Cardiac fibroblast (primary cell): Measurements from ENCODE around the gene WIZ.

ENCODE experiments used
- DNase-seq, 2 donors: peaks; one replicate each; pipeline versions ENCODE4 v3.0.0 to v3.0.0-alpha.2; 2010; ENCODE audit warnings: low read depth in 2 of 2
- H3K4me3 ChIP-seq, 2 donors: replicated peaks in 1 of 2; 1 replicate in 1 of 2; 2 replicates in 1 of 2; pipeline ENCODE4 v1.5.1; 2011; ENCODE audit warnings: low read depth in 2 of 2, low read length in 2 of 2, mild to moderate bottlenecking in 2 of 2, moderate library complexity in 1 of 2
- TF ChIP-seq, protein P1 (sequence below): IDR thresholded peaks from one replicate; pipeline ENCODE4 v1.5.1; 2011; ENCODE audit warnings: low read depth, mild to moderate bottlenecking, low read length, inconsistent platforms

Gene WIZ

DNA sequence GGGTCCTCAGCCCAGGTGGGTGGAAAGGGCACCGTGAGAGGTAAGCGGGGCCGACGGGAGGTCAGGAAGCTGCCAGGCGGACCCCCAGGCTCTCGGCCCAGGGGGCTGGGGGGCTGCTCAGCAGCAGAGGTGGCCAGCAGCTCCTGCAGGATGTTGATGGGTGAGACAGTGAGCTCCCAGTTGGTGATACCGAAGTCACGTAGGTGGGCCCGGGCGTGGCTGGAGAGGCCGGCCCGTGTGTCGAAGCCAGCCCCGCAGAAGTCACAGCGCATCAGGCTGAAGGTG lies 13.0 kb downstream of the WIZ start:
- H3K4me3 ChIP-seq, result no peak overlapping the region
- no peak for DNase-seq
- TF ChIP-seq, protein P1, sequence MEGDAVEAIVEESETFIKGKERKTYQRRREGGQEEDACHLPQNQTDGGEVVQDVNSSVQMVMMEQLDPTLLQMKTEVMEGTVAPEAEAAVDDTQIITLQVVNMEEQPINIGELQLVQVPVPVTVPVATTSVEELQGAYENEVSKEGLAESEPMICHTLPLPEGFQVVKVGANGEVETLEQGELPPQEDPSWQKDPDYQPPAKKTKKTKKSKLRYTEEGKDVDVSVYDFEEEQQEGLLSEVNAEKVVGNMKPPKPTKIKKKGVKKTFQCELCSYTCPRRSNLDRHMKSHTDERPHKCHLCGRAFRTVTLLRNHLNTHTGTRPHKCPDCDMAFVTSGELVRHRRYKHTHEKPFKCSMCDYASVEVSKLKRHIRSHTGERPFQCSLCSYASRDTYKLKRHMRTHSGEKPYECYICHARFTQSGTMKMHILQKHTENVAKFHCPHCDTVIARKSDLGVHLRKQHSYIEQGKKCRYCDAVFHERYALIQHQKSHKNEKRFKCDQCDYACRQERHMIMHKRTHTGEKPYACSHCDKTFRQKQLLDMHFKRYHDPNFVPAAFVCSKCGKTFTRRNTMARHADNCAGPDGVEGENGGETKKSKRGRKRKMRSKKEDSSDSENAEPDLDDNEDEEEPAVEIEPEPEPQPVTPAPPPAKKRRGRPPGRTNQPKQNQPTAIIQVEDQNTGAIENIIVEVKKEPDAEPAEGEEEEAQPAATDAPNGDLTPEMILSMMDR, result no peak

DNA sequence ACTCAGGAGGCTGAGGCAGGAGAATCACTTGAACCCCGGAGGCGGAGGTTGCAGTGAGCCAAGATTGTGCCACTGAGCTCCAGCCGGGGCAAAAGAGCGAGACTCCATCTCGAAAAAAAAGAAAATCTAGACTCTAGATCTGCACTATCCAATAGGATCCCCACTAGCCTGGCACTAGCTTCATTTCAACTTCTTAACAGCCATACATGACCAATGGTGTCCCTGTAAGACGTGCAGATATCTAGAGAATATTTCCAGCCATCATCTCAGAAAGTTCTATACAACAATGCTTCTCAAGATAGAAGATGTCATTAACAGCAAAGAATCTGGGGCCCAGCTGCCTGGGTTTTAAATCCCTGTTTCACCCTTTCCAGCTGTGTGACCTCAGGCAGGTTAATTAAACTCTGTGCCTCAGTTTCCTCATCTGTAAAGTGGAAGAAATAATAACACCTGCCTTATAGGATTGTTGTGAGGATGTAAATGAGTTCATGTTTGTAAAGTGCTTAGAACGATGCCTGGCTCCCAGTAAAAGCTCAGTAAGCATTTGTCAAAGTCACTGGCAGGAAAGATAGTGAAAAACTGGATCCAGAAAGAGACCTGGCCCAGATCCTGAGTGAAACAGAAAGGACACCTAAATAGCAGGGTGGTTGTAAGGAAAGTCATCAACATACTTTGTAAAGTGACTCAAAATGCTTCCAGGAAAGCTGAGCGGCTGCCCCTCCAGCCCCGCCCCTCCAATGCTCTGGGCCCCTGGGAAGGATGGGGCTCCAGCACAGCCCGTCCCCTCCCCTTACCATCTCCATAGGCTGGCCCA lies 13.5 kb downstream of the WIZ start:
- no peak overlapping the region for H3K4me3 ChIP-seq
- TF ChIP-seq, protein P1, result no peak
- DNase-seq, result no peak

DNA sequence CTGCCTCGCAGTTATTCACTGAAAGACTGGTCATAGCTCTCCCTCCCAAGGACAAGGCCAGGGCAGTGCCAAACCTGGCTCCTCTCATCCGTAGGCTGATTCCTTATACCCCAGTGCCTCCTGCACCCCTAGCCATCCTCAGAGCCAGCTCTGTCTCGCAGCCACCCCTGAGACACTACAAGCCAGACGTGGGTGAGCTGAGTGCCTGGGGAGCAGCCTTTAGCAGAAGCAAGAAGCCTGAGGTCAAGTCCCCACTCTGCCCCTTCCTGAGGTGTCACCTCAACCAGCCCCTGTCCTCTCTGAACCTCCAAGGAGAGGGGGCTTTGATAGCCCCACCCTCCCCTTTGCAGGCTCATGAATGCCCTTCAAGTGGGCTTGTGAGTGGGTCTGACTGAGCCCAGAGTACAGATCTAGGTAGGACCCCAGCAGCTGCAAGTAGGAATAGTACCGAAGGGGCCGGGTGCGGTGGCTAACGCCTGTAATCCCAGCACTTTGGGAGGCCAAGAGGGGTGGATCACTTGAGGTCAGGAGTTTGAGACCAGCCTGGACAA lies 16.2 kb downstream of the WIZ start:
- DNase-seq, result no peak
- peak overlapping the region; percentile 70 to 89 for H3K4me3 ChIP-seq
- TF ChIP-seq, protein P1, result no peak

DNA sequence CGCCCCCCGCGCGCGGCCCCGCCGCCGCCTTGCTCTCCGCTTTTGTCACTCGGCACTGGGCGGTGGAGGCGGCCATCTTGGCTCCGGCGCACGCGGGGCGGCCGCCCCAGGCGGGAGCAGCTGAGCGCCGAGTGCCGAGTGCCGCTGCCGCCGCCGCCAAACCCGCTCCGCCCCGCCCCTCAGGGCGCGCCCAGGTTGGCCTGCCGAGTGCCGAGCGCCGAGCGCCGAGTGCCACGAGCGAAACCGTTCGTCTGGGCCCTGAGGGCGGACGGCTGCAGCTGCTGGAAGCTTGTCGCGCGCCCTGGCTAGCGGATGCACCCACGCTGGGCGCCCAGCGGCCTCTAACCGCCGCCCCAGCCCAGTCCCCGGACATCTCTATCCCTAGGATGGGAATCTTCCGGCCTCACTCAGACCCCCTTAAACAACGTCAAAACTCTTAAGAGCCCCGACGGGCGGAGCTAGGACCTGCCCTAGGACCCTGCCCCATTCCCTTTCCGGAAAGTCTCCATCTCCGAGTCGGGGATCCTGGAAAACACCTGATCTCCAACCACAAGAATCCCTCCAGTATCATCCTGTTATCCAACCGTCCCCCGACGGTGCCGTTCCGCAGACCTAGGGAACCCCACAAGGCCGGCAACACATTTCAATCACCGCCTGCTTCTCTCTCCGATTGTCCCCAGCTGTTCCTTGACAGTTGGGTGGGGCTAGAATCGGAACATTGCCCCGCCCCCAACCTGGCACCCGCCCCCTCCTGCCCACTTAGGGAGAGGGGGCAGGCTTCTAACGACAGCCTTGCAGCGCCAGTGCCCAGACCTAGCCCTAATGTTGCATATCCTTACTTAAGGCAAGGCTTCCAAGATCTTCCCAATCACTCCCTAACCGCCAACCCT lies 16.9 kb downstream of the WIZ start:
- DNase-seq, result peak; percentile 88 to 93
- TF ChIP-seq, protein P1, result no peak
- peak overlapping the region; percentile 70 to 89 for H3K4me3 ChIP-seq

DNA sequence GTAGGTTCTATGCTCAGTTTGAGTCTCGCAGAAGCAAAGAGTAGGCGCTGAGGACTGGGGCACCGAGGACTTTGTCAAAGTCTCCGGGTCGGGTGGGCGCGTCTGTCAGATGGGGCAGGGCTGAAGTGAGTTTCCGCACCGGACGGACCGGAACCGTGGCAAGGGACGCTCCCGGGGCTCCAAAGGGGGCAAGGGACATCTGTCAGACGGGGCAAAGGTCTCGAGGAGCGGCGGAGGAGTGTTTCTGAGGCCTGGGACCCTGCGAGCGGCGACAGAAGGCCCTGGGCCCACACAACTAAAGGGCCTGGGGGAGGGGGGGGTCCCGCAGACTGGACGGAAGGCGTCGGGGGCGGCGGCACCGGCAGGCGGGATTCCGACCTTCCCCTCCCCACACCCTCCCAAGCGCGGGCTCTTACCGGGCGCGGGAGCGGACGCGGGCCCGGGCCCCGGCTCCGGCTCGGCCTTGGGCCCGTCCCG lies 17.7 kb downstream of the WIZ start:
- DNase-seq, result peak in 1 of 2 donors; percentile 6
- peak overlapping the region; percentile 88 to 89 for H3K4me3 ChIP-seq
- TF ChIP-seq, protein P1, result no peak

DNA sequence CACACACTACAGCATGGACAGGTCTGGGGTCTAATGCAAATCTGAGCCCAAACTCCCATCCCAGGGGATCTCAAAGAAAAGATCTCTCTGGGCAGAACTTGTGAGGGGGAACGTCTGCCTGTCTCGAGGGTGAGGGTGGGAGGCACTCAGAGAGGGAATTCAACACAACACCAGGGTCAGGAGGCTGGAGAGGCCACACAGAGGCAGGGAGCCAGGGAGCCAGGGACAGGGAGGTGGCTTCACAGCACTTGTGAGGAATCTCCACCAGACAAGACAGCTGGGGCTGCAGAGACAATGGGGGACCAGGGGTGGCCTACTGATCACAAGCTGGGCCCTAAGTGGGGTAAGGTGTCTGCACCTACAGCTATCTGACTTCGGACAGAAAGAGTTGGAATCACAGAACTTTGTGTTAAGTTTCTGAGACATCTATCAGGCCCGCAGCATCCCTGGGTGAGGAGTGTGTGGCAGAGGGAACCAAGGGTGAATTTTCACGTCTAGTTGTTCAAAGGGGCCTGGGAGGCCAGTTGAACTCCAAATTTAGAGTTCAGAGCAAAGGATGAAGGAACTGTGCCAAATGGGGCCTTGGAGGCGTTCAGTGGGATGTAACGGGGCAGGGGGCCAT lies 18.2 kb downstream of the WIZ start:
- peak overlapping the region; percentile 88 to 89 for H3K4me3 ChIP-seq
- DNase-seq, result no peak
- TF ChIP-seq, protein P1, result no peak
